HG03064 (cell line): ENCODE measurements around the gene PMEL.

Experiments used
- ATAC-seq: cut with Tn5 transposase; IDR thresholded peaks from one replicate; pipeline ENCODE4 v1.9.1; 2021; ENCODE audit warnings: low read depth; ENCODE audit not compliant: unreplicated experiment

PMEL gene

GRCh38 chr12:55946553-55946952, 19.3 kb downstream of the PMEL start:
- no peak for ATAC-seq

- no peak for ATAC-seq
Measured at GRCh38 chr12:55942577-55943136, 23.2 kb downstream of the PMEL start.

DNA sequence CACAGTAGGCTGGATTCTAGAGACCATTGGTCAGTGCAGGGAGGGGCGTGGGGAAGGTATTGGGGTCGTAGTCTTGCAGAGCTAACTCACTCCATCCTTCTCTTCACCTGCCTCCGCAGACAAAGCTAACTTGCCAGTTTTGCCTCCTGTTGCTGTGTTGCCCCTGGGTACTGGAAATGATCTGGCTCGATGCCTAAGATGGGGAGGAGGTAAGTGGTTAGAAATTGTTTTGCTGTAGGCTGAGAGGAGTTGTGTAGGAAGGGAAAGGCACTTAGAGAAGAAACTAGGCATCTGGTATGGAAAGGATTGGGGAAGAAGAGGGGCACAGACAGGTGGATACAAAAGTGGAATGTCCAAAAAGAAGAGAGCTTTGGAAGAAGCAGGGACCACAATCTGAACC, 23.8 kb downstream of the PMEL start:
- ATAC-seq = no peak

- peak; percentile 96 for ATAC-seq
Measured at GRCh38 chr12:55940065-55940732, 25.6 kb downstream of the PMEL start.

DNA sequence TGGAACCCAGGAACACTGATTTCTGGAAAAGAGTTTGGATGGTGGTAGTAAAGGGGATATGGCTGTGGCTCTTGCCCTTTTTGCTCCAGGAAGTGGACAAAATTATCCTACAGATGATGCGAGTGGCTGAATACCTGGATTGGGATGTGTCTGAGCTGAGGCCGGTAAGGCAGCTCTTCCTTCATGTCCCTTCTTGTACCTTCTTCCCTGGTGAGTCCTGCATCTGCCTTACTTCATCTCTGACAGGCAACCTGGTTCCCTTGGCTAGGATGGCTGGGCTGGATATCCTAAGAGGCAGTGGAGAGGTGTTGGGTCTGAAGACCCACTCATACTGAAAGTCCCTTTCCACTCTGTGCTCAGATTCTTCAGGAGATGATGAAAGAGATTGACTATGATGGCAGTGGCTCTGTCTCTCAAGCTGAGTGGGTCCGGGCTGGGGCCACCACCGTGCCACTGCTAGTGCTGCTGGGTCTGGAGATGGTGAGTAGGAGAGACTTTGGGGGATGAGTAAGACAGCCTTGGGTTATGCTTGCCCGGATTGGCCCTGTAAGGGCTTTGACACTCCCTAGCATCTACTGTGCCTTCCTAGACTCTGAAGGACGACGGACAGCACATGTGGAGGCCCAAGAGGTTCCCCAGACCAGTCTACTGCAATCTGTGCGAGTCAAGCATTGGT, 26.9 kb downstream of the PMEL start:
- ATAC-seq = no peak

DNA sequence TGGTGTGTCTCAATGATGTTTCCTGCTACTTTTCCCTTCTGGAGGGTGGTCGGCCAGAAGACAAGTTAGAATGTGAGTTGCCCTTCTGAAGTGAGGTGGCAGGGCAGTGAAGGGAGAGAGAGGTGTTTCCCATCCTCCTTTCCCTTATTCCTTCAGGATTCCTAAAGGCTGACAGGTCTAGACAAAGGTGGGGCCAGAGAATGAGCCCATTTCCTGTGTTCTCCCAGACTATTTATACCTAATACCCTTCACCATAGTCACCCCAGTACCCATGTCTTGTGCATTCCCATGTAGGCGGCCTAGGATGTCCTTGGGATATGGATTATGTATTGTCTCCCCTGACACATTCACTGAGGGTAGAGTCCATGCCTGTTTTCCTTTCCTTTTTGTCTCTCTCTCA, 27.9 kb downstream of the PMEL start:
- no peak for ATAC-seq

GRCh38 chr12:55935738-55936151, 30.1 kb downstream of the PMEL start:
- no peak for ATAC-seq

GRCh38 chr12:55934773-55935172, 31.1 kb downstream of the PMEL start:
- ATAC-seq = no peak

DNA sequence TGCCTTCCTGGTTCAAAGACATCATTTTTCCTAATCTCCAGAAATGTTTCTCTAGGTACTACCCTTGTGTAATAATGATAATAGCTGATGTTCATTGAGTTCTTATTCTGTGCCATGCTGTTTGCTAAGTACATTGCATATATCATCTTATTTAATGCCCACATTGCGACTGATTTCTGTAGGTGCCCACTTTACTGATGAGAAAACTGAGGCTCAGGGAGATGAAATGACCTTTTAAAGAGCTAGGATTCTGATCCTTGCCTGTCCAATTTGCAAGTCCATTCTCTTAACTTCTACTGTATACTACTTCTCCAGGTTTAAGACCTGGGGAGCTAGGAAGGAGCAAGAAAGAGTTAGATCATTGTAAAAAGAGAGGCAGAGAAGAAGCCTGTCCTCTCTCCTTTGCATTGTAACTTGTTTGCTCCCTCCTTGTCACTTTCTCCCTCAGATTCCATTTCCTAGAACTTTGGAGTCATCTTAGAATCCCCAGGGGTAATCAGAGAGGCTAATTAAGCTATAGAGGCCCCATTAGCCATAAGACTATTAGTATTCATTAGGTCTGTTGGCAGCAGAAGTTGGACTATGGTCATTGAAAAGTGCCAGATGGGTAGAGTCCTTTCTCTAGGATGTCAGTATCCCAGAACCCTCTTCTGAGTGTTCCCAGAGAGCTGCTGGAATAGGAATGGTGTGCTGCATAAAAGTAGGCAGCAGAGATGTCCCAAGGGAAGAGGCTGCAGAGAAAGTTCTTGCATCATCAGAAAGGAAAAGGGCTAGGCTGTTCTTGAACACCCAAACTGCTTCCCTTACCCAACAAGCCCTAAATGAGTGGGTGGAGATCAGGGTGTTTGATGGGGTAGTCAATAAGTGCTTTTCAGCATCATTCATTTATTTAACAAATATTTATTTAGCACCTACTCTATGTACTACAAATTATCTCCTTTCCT, 31.8 kb downstream of the PMEL start:
- ATAC-seq = no peak

GRCh38 chr12:55933169-55933798, 32.6 kb downstream of the PMEL start:
- no peak for ATAC-seq

DNA sequence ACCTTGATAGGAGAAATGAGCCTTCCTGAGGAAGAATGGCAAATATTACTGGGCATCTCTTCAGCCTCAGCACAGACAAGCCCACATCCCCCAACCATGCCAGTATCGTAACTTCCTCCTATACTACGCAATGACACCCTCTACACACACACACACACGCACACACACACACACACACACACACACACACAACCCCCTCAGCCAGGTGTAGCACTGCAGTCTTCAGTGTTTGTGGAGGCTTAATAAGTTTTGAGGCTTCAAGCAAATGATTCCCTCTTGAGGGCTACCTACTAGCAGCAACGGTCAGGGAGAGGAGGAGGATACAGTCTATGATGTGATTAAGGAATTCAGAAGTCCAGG, 33.3 kb downstream of the PMEL start:
- ATAC-seq = no peak

GRCh38 chr12:55931780-55932550, 33.9 kb downstream of the PMEL start:
- ATAC-seq = no peak

DNA sequence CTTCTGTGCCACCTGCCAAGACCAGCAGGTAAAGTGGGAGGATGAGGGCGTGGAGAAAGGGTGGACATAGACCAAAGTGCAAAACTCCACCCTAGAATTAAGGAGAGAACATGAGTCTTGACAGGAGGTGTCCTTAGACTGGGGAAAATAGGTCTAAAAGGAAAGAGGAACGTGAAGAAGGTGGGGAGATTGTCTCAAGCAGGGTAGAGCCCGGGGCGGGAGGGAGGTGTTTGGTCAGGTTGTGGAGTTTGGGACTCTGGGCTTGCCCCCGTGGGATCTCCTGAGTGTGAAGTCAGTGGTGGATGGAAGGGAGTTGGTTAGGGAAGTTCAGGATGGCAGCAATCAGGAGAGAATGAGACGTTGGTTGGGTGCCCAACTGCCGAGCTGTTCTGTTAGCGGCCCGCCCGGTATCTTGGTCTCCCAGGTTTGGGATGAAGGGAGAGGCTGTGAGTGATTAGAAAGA, 34.5 kb downstream of the PMEL start:
- no peak for ATAC-seq

GRCh38 chr12:55930771-55931316, 35.0 kb downstream of the PMEL start, which contains the start of gene DGKA:
DGKA (plus strand) TSS chr12:55931162; CDS start chr12:55936504, 5,342 bp downstream.
- no peak for ATAC-seq

GRCh38 chr12:55929306-55929791, 36.5 kb downstream of the PMEL start:
- ATAC-seq = peak; percentile 28

GRCh38 chr12:55927588-55928502, 38.0 kb downstream of the PMEL start, which contains the start of gene PYM1:
PYM1 (minus strand) TSS chr12:55927894; CDS start chr12:55927761, 133 bp downstream.
- ATAC-seq = no peak

DNA sequence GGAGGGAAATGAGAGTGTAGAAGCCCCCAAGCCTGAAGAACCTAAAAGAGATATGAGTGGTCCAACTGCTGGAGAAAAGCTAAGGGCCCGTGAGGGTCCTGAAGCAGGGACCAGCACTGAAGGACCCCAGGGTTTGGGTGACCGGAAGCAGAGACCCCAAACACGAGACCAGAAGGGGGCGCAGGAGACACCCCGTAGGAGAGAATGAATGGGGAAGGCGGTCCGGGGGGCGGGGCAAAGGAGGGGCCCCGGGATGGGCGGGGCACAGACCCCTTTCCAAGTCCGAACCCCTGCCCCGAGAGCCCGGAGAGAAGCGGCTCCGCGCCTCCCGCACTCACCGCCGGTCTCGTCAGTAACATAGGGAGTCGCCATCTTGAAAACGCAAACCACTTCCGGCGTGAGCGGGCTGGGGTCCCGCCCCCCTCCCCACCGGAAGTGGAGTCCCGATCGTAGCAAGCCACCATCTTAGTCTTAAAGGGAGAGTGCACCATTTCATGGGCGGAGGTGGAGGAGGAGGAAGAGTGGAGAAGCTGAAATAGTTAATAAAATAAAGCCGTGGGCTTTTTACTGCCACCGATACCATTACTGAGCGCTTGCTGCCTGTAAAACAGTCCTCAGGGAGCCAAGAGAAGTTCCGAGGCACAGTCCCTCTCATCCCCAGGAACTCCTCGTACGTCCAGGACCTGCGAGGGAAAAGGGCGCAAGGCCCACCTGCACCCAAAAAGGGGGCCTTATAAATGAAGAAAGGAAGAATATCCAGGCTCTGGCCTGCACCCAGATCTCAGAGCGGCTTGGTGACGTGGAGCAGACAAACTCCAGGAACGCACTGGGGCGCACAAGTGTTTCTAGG, 38.9 kb downstream of the PMEL start:
- ATAC-seq = peak; percentile 41
